Measurements from ENCODE around the gene MSTN.
"Not testable (repeated sequence)": the region's sequence is repeated elsewhere in the genome, so short reads cannot be mapped to it uniquely, and the experiment has no call there.

MSTN gene

GRCh38 chr2:190063624-190064023 lies 1.1 kb upstream of the MSTN start:
- DNase-seq (ENCODE audit: low read depth), result no peak

DNA sequence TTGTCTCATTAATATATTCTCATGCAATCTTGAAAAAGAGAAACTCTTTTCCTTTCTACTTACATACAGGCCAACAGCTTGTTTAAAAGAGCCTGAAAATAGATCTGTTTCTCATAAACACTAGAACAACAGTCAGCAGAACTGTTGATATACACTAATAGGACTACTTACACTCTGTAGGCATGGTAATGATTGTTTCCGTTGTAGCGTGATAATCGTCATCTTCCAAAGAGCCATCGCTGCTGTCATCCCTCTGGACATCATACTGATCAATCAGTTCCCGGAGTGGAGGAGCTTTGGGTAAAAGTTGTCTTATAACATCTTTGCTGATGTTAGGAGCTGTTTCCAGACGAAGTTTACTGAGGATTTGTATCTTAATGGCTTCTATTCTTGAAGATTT lies 476 bp downstream of the MSTN start:
- no peak for DNase-seq (ENCODE audit: low read depth)

DNA sequence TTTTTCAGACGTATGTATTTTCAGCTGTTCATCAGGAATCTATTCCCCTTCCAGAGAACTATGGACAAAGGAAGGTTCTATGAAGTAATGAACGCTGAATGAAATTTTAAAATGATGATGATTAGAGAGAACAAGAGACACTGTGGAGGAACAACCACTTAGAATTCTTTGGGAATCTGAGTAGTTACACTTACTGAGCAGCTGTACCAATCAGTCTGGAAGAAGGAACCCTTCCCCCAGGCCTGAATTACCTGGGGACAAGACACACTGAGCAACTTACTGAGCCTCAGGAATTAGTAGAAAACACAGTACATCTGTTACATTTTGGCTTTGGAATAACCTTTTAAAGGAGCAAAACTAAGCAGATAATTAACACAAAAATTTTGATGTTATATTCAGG lies 1.9 kb downstream of the MSTN start:
- DNase-seq (ENCODE audit: low read depth), result no peak

- DNase-seq (ENCODE audit: low read depth), result no peak
Observed at GRCh38 chr2:190060019-190060418, 2.5 kb downstream of the MSTN start.

GRCh38 chr2:190053426-190053825 lies 9.1 kb downstream of the MSTN start:
- DNase-seq (ENCODE audit: low read depth), result no peak

DNA sequence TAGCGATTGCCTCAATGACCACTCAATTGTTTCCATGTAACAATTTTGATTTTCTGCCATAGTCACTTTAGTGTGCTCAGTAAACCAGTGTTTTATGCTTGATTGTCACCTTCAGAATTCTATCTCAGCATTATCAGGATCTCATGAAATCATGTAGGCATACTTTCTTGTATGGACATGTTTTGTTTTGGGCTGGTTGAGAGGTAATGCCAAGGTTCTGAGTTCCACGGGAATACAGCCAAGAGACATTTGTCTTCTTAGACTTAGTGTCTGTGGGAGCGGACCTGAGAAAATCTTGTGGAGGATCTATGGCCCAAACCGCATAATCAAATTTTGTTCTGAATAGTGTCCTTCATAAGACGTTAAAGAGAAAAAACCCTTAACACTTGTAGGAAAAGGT lies 10.2 kb downstream of the MSTN start:
- no peak for DNase-seq (ENCODE audit: low read depth)

DNA sequence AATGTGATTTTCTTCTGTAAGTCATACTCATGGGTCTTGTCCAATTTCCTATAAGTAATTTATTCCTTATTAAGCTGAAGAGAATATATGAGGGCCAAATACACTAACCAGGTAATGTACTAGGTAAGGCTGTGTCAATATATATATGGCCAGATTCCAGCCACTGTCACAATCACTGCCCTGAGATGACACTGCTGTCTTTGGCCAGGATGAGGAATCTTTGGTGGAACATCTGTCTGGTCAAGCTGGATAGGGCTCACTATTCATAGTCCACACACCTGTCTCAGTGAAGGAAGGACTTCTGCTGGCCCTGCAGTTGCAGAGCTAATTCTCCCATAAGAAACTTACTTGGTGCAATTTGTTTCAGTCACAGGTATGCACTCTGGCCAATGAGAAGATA lies 11.3 kb downstream of the MSTN start:
- DNase-seq (ENCODE audit: low read depth), result no peak

DNA sequence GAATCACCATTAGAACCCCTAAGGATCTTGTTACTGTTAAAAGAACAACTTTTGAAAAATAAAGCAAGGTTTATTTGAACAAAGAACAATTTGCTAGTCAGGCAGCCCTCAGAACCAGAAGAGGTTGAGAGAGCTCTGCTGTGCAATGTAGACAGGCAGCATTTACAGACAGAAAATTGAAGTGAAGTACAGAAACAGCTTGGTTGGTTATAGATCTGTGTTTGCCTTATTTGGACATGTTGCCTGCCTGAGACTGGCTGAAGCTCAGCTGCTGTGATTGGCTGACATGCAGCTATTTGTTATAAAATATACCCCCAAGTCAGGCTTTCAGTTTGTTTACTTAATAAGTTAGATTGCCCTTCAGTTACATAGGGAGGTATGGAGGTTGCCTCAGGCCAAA lies 12.5 kb downstream of the MSTN start:
- DNase-seq (ENCODE audit: low read depth), result peak; percentile 29

- no peak for DNase-seq (ENCODE audit: low read depth)
Observed at GRCh38 chr2:190044866-190045265, 17.7 kb downstream of the MSTN start.

- DNase-seq (ENCODE audit: low read depth), result peak; percentile 75
Observed at GRCh38 chr2:190043441-190043840, 19.1 kb downstream of the MSTN start.

GRCh38 chr2:190036071-190036470 lies 26.5 kb downstream of the MSTN start:
- DNase-seq (ENCODE audit: low read depth), result no peak

DNA sequence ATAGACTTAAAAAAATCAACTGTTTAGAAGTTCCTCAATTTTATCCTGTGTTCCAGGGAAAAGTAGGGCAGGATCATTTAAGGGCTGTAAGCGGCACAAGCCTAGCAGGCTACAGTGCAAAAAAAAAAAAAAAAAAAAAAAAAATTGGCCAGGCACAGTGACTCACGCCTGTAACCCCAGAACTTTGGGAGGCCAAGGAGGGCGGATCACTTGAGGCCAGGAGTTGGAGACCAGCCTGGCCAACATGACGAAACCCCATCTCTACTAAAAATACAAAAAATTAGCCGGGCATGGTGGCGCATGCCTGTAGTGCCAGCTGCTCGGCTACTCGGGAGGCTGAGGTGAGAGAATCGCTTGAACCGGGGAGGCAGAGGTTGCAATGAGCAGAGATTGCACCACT lies 28.1 kb downstream of the MSTN start:
- not testable (repeated sequence) for DNase-seq (ENCODE audit: low read depth)

- DNase-seq (ENCODE audit: low read depth), result no peak
Observed at GRCh38 chr2:190031969-190032618, 30.4 kb downstream of the MSTN start.

DNA sequence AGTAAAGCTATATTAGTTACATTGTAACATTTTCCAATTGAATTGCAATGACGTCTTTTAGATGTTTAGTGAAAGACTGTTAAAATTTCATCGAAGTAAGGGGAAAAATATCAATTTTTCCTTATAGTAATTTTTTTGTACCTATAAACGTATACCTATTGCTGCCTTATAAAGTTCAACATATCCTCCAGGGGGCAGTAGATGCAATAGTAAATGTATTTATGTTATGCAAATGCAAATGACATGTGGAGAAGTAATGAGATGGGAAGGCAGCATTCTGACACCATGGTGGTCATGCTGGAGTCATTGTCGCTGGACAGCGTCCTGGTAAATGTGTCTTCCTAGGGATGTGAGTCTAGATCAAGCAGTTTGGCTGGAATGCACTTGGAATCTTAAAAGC lies 38.7 kb downstream of the MSTN start:
- peak; percentile 48 for DNase-seq (ENCODE audit: low read depth)

GRCh38 chr2:190020720-190021119 lies 41.8 kb downstream of the MSTN start:
- no peak for DNase-seq (ENCODE audit: low read depth)

DNA sequence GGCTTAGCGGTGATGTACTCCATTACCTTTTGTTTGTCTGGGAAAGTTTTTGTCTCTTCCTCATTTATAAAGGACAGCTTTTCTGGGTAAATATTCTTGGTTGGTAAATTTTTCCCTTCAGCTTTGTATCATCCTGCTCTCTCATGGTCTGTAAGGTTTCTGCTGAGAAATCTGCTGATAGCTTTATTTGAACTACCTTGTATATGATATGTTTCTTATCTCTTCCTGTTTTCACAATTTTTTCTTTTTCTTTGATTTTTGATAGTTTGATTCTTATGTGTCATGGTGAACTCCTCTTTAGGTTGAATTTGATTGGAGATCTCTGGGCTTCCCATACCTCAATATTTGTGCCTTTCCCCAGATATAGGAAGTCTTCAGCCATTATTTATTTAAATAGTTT lies 44.7 kb downstream of the MSTN start:
- DNase-seq (ENCODE audit: low read depth), result peak; percentile 1

GRCh38 chr2:190015969-190016368 lies 46.6 kb downstream of the MSTN start:
- DNase-seq (ENCODE audit: low read depth), result not testable (repeated sequence)

Measured in amniotic epithelial cell (primary cell).